OCI-LY1 (cell line): Measurements from ENCODE around the gene SALL3.

Experiments used
- H2AFZ ChIP-seq: fragments of 200-600 bp; sonication (generic), shearing (Covaris generic); 2 replicates; pipeline ENCODE4 v1.6.0; 2014; ENCODE audit warnings: antibody characterized with exemption, mild to moderate bottlenecking, low read length
- H3F3A ChIP-seq: fragments of 200-600 bp; sonication (generic), shearing (Covaris generic); 2 replicates; pipeline ENCODE4 v1.6.0; 2014; ENCODE audit warnings: mild to moderate bottlenecking, antibody characterized with exemption, low read length, moderate library complexity; ENCODE audit not compliant: insufficient read depth
- H3K27ac ChIP-seq: fragments of 200-600 bp; sonication (generic); 2 replicates; pipeline ENCODE4 v1.5.1; 2014; ENCODE audit warnings: low read length, mixed run types, mild to moderate bottlenecking, low read depth; ENCODE audit not compliant: poor library complexity, severe bottlenecking
- H3K27me3 ChIP-seq: fragments of 200-600 bp; sonication (generic); 2 replicates; pipeline ENCODE4 v1.6.0; 2014; ENCODE audit warnings: antibody characterized with exemption, mild to moderate bottlenecking, low read length, moderate library complexity; ENCODE audit not compliant: insufficient read depth
- H3K36me3 ChIP-seq: fragments of 200-600 bp; sonication (generic); 2 replicates; pipeline ENCODE4 v1.6.1; 2014; ENCODE audit warnings: mild to moderate bottlenecking, antibody characterized with exemption, low read length, moderate library complexity, mixed read lengths; ENCODE audit not compliant: insufficient read depth
- H3K4me1 ChIP-seq: fragments of 200-600 bp; sonication (generic); 2 replicates; pipeline ENCODE4 v1.5.1; 2014; ENCODE audit warnings: mild to moderate bottlenecking, low read length, moderate library complexity; ENCODE audit not compliant: insufficient read depth, severe bottlenecking
- H3K4me2 ChIP-seq: fragments of 200-600 bp; sonication (generic), shearing (Covaris generic); 2 replicates; pipeline ENCODE4 v1.6.1; 2014; ENCODE audit warnings: low read length
- H3K4me3 ChIP-seq: fragments of 200-600 bp; sonication (generic); 2 replicates; pipeline ENCODE4 v1.5.1; 2014; ENCODE audit warnings: low read length, low read depth, mild to moderate bottlenecking, mixed read lengths; ENCODE audit not compliant: poor library complexity, severe bottlenecking
- H3K79me2 ChIP-seq: fragments of 200-600 bp; shearing (Covaris generic); 2 replicates; pipeline ENCODE4 v1.6.1; 2016; ENCODE audit warnings: mixed run types, low read length, mixed read lengths; ENCODE audit not compliant: insufficient read depth
- H3K9ac ChIP-seq: fragments of 200-600 bp; sonication (generic), shearing (Covaris generic); 2 replicates; pipeline ENCODE4 v1.6.1; 2014; ENCODE audit warnings: mild to moderate bottlenecking, low read length, mixed read lengths
- H3K9me2 ChIP-seq: fragments of 200-600 bp; sonication (generic), shearing (Covaris generic); 2 replicates; pipeline ENCODE4 v1.6.1; 2014; ENCODE audit warnings: low read depth, mild to moderate bottlenecking, low read length, mixed read lengths
- H3K9me3 ChIP-seq: fragments of 200-600 bp; shearing (Covaris generic); 2 replicates; pipeline ENCODE4 v1.6.1; 2014; ENCODE audit warnings: low read length, mixed read lengths
- H4K20me1 ChIP-seq: fragments of 200-600 bp; sonication (generic), shearing (Covaris generic); 2 replicates; pipeline ENCODE4 v1.6.0; 2016; ENCODE audit warnings: mild to moderate bottlenecking, low read length; ENCODE audit not compliant: insufficient read depth
- CTCF ChIP-seq: fragments of 200-600 bp; sonication (generic), shearing (Covaris generic); IDR thresholded peaks from 2 replicates; pipeline ENCODE4 v1.5.1; 2017; ENCODE audit warnings: mild to moderate bottlenecking, antibody characterized with exemption, low read length, moderate library complexity, mixed read lengths
- EZH2 ChIP-seq: fragments of 200-600 bp; sonication (generic), shearing (Covaris generic); IDR thresholded peaks from 2 replicates; pipeline ENCODE4 v1.8.0; 2017; ENCODE audit warnings: borderline replicate concordance, mixed run types, mild to moderate bottlenecking, antibody characterized with exemption, low read length, moderate library complexity, mixed read lengths

SALL3 gene

DNA sequence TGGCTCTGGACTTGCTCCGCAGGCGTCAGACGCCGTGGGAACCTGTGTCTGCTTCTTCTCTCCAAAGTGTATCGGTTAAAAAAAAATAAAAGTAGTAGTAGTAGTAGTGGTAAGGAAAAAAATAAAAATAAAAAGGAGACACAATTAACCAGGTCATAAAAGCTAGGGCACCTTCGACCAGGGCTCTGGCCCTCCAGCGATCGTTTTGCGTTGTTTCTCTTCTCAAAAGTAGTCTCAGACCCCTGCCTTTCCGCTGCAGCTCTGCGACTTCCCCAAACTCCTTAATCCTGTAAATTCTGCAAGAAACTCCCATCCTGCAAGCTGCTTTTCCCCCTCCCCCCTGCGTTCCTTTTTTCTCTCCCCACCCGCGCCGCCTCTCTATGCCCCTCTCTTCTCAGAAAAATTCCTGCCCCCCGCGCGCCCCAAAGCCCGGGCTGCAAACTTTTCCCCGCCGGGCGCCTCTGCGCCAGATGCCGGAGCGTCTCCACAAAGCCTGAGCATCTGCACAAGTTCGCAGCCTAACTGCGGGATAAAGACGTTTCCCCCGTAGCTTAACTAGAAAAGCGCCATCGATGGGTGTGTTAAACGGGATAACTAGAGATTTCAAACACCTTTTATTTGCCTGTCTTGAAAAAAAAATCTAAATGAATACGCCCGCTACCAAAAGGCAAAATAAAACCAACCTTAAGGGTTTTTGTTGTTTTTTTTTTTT is 1.8 kb upstream of the SALL3 start:
- Histone ChIP-seq H3K36me3 (no peaks in the 10 kb centered on the region), H3K79me2 (no peaks in the 10 kb centered on the region), H3K9me3 (no peaks in the 10 kb centered on the region), H3K9ac (no peak overlapping the region), H3K27me3 (no peaks in the 10 kb centered on the region), H3K9me2 (no peaks in the 10 kb centered on the region), H3K4me2 (no peak overlapping the region), H4K20me1 (no peaks in the 10 kb centered on the region), H3K4me1 (no peaks in the 10 kb centered on the region), H3K27ac (no peak overlapping the region), H3F3A (no peaks in the 10 kb centered on the region), H2AFZ (no peak overlapping the region), H3K4me3 (no peak overlapping the region)
- TF ChIP-seq CTCF (no peak), EZH2 (no peak)

DNA sequence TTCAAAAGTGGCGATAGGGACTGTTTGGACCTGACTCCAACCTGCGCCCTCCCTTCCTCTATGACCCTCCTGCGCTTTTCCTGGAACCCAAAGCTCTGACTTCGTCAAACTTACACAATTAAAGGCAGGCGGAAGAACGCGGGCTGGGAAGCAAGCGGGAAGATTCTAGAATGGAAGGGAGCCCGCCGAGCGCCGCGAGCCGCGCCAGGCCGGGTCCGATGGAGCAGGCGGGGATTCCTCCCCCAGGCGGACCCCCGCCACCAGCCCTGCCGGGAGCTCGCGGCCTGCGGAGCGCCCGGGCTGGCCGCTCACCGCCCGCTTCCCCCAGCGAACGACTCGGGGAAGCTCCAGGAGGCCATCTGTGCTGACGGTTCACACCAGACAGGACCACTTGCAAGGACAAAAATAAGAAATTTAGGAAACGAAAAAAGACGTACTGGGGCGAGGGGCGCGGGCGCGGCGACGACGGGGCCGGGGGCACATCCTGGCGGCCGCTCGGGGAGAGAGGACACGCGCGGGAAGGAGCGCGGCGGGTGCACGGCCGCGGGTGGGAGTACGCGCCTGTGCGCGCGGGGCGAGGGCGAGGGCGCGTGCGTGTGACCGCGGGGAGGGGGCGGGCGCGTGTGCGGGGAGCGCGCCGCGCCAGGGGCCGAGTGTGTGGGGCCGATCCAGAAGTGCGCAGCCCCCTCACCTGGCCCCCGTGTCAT is 1.1 kb upstream of the SALL3 start:
- no peak overlapping the region for H3K27ac ChIP-seq
- no peaks in the 10 kb centered on the region for H4K20me1 ChIP-seq
- no peak overlapping the region for H3K4me3 ChIP-seq
- H3K27me3 ChIP-seq = no peaks in the 10 kb centered on the region
- H3F3A ChIP-seq = no peaks in the 10 kb centered on the region
- H3K79me2 ChIP-seq = no peaks in the 10 kb centered on the region
- no peaks in the 10 kb centered on the region for H3K4me1 ChIP-seq
- H2AFZ ChIP-seq = no peak overlapping the region
- no peaks in the 10 kb centered on the region for H3K36me3 ChIP-seq
- TF ChIP-seq CTCF (no peak), EZH2 (no peak)
- H3K9me2 ChIP-seq = no peaks in the 10 kb centered on the region
- no peaks in the 10 kb centered on the region for H3K9me3 ChIP-seq
- no peak overlapping the region for H3K4me2 ChIP-seq
- H3K9ac ChIP-seq = no peak overlapping the region

DNA sequence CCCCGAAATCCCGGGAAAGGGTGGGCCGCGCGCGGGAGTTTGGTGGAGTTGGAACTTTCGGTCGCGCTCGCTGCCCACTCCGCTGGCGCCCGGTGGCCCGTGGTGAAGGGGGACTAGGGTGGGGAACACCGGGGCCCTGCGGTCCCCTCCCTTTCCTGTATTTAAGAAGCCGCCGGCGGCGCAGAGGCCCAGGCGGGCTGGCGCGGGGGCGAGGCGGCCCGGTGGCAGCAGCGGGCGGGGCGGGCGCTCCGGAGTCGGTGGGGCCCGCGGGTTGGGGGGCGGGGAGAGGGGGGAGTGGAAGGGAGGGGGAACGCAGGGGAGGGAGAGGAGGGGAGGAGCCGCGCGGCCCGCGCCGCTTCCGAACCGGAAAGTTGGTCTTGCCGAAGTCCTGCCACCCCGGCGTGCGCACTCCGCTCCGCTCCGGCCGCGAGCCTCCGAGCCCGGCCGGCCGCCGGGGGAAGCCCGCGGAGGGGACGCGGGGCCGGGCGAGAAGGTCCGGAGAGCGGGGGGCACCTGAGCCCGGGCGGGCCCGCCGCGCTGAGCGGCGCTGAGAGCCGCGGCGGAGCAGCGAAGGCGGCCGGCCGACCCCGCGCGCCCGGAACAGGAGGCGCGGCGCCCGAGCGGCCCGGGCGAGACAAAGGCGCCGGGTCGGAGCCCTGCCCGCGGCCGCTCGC is 425 bp upstream of the SALL3 start:
- H3K9ac ChIP-seq = no peak overlapping the region
- H3K79me2 ChIP-seq = no peaks in the 10 kb centered on the region
- H3K4me3 ChIP-seq = no peak overlapping the region
- H3K4me2 ChIP-seq = no peak overlapping the region
- no peaks in the 10 kb centered on the region for H3K27me3 ChIP-seq
- H3K36me3 ChIP-seq = no peaks in the 10 kb centered on the region
- no peak for TF ChIP-seq EZH2
- TF ChIP-seq CTCF = no peak
- H3K27ac ChIP-seq = no peak overlapping the region
- no peaks in the 10 kb centered on the region for H4K20me1 ChIP-seq
- no peaks in the 10 kb centered on the region for H3F3A ChIP-seq
- no peaks in the 10 kb centered on the region for H3K9me3 ChIP-seq
- no peak overlapping the region for H2AFZ ChIP-seq
- H3K4me1 ChIP-seq = no peaks in the 10 kb centered on the region
- H3K9me2 ChIP-seq = no peaks in the 10 kb centered on the region
